Activated CD8-positive, alpha-beta memory T cell treated with anti-CD3 and anti-CD28 coated beads for 1 hour (primary cell): ENCODE data around the gene FUT3.
"Not testable (repeated sequence)": the region's sequence is repeated elsewhere in the genome, so short reads cannot be mapped to it uniquely, and the experiment has no call there.

ENCODE experiments used
- DNase-seq, 2 donors: peaks; one replicate each; pipeline ENCODE4 v3.0.0-alpha.2; 2020; ENCODE audit warnings: low read depth in 1 of 2; ENCODE audit errors: extremely low read depth in 1 of 2

The FUT3 gene

DNA sequence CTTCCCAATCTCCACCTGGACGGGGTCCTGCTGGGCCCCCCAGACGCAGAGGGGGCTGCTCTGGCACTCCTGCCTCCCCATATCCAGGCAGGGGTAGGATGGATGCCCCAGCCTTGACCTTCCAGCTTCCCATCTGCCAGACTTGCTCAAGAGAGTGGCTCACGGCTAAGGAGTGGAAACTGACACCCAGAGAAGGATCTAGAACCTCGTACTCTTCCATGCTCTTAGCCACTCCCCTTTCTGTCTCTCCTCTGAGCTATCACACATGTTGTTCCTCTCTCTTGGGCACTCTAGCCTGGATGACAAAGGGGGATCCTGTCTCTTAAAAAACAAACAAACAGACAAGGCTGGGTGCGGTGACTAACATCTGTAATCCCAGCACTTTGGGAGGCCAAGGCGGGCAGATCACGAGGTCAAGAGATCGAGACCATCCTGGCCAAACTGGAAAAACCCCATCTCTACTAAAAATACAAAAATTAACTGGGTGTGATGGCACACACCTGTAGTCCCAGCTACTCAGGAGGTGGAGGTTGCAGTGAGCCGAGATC lies 31.2 kb upstream of the FUT3 start:
- DNase-seq, result no peak

DNA sequence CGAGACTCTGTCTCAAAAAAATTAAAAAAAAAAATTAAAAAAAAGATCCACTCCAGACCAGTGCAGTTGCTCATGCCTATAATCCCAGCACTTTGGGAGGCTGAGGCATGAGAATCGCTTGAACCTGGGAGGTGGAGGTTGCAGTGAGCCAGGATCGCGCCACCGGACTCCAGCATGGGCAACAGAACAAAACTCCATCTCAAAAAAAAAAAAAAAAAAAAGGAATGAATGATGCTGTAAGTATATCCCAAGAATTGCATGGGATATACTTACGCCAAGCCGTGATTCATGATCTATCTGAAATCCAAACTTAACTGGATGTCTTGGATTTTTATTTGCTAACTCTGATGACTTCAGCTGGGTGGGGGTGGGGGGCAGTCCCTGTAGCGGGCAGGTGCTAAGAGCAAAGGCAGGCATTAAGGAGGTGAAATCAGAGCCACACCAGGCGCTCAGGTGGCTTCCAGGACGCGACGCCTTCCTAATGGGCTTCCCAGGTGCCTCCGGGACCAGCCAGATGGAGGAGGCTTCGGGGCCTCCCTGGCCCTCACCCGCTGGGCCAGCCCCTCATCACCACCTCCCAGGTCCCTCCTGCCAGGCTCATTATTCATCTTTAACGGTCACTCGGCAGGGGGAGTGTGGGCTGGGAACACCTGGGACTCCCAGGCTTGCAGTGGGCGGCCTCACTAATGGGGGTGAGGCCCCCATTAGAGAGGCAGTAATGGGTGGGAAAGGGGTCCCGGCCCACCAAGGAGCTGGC lies 30.5 kb upstream of the FUT3 start:
- DNase-seq, result no peak

DNA sequence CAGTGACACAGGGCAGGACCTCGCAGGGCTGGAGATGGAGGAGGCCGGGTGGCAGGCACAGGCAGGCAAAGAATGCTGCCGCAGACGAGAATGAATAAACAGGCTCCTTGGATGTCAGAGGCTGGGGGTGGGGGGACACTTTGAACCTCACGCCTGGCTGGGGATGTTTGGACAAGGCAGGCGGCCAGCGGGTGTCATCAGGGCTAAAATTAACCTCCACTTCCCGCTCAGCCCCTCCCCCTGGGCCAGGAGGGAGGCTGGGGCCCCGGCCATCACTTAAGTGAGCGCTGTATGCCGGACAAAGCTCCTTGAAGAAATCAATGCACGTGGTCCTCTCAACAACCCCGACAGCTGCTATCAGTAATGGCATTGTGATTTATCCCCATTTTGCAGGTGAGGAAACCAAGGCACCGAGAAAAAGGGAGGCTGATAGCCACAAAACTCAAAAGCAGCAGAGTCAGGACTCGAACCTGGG lies 29.4 kb upstream of the FUT3 start:
- DNase-seq, result no peak

DNA sequence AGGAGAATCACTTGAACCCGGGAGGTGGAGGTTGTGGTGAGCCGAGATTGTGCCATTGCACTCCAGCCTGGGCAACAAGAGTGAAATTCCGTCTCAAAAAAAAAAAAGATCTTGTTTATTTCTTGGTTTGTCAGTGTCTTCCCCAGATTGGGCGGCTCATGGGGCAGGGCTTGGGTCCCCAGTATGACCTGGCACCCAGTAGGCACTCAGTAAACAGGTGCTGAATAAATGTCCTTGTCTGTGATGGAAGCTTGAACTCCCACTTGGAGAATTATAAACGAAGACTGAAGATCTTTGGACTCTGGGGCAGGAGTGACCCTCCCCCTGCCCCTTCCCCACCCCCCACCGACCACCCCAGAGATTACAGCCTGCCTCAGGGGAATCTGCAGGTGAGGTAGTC lies 28.9 kb upstream of the FUT3 start:
- no peak for DNase-seq

DNA sequence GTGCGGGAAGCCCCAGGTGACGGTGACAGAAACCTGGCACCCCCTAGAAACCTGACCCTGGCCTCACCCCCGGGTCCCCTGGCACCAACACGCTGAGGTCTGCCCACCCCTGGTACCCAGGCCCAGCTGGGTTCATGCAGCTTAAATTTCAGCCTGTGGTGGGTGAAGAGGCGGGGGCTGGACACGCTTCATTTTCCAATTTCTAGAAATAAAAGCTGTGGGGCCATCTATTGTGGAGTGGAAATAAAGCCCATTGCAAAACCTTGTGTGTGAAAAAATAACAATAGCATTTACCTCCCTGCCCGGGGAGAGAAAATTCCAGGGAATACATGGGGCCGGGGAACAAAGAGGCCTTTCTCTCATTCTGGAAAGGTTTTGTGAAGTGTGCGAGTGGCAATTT lies 26.6 kb upstream of the FUT3 start:
- DNase-seq, result no peak

DNA sequence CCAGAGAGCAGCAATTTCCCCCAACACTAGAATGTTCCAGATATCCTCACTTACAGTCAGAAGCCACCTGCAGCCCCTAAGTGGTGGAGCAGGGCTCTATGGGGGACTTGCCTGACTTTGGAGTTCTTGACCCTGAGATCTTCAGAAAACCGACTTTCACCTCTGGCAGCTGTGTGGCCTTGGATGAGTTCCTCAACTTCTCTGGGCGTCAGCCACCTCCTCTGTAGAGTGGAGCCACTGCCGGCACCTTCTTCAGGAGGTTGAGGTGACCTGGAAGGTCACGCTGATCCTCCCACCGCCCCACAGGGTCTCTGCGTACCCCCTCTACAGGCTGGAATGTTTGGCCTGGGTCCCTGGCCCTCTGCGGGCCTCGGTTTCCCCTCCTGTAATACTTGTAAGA lies 26.2 kb upstream of the FUT3 start:
- DNase-seq, result no peak

DNA sequence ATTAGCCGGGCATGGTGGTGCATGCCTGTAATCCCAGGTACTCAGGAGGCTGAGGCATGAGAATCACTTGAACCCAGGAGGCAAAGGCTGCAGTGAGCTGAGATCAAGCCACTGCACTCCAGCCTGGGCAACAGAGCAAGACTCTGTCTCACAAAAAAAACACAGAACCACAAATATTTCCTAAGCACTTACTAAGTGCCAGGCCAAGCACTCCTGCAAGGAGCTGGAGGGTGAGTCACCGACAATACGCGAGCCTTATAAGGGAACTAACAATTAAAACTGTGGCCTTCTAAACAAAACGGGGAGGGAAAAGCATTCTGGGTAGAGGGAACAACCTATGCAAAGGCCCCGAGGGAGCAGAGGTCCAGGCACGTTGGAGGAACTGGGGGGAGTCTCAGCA lies 23.2 kb upstream of the FUT3 start:
- DNase-seq, result not testable (repeated sequence)

DNA sequence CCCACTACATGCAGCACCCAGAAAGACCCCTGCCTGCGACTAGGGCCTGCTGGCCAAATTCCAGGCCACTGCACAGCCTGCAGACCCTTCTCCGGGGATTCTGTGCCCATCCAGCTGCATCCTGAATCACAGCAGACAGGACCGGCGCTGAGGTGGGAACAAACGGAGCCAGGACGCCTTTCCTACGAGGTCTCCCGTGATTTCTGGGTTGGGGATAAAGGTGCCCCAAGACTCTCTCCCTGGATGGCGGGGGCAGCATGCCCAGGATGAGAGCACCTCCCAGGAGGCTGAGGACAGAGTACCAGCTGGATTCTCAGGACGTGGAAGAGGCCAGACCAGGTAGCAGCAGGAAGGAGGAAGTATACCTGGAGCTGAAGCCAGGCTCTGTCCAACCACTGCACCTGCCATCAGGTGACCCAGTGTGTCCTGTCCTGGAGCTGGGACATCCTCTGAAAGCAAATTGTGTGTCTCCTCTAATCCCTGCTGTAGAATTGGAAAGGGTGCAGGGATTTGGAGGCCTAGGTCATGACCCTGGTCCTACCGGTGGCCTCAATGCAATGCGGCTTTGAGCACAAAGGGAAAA lies 22.5 kb upstream of the FUT3 start:
- no peak for DNase-seq

DNA sequence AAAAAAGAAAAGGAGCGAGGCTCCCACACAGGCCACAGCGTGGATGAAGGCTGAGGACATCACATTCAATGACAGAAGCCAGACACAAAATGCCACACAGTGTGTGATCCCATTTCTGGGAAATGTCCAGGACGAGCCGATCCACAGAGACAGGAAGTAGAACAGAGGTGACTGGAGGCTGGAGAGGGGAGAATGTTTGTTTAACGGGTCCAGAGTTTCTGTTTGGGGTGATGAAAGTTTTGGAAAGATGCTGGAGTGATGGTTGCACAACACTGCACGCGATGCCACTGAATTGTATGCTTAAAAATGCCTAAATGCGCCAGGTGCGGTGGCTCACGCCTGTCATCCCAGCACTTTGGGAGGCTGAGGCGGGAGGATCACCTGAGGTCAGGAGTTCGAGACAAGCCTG lies 19.7 kb upstream of the FUT3 start:
- no peak for DNase-seq

DNA sequence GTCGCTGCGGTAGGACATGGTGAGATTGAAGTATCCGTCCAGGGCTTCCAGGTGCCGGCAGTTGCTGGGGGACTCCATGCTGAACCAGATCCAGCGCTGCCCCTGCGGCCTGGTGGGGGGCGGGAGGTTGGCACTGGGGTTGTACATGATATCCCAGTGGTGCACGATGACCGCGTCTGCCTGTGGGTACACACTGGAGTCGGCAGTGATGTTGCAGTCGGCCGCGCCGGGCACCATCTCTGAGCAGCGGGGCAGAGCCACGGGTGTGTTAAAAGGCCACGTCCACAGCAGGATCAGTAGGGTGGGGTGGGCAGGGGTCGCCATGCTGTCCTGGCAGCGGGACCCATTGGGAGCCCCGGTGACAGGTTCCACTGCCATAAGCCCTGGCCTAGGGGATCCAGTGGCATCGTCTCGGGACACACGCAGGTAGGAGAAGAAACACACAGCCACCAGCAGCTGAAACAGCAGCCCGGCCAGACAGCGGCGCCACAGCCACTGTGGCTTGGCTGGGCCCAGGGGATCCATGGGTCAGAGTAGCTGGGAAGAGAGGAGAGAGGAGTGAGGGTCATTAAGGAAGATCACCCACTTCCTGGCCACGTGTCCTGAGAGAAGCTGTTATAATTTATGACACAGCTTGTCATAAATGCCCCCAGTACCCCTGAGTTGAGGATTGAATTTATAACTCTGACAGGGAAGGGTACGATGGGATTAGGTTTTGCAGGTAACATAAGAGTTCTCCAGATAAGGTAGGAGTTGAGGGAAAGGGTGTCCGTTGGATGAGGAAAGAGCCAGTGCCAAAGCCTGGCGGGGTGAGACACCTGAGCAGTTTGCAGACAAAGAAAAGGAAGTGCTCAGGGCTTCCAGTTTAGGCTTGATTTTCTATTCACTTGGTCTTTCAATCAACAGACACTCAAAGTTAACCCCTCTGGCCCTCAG lies 16.2 kb upstream of the FUT3 start:
- no peak for DNase-seq

DNA sequence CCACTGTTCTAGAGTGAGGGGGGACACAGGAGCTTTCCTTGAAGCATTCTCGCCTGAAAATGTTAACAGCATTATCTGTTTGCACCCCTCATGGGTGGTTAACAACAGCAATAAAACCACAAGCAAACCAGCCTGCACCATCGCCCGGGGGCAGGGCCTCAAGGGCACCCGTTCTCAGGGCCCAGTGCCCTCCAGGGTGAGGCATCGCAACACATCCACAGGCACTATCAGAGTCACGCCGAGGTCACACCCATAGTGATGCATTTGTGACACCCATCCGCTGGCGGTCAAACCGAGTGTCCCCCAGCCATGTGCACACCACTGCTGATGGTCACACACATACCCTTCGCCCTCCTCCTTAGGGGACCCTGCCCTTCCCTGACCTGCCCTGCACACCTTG lies 14.5 kb upstream of the FUT3 start:
- no peak for DNase-seq

DNA sequence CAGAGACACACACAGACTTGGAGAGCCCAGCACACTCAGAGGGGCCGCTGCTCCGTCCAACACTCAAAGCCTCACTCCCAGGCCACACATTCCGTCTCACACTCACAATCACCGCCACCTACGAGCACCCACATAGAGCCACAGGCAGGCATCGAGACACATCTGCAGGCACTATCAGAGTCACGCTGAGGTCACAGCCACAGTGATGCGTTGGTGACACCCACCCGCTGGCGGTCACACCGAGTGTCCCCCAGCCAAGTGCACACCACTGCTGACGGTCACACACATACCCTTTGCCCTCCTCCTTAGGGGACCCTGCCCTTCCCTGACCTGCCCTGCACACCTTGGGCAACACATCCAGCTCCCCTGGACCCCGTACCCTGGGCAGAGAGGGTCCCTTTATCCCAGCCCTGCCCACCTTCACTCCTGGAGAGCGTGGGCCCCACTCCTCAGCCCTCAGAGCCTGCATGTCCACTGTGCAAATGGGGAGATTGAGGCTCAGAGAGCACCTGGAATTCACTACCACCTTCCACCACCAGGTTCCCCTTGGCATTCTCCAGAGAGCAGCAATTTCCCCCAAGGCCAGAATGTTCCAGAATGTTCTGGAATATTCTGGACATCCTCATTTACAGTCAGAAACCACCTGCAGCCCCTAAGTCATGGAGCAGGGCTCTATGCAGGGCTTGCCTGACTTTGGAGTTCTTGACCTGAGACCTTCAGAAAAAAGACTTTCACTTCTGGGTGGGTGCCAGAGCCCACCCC lies 13.7 kb upstream of the FUT3 start:
- DNase-seq, result no peak

DNA sequence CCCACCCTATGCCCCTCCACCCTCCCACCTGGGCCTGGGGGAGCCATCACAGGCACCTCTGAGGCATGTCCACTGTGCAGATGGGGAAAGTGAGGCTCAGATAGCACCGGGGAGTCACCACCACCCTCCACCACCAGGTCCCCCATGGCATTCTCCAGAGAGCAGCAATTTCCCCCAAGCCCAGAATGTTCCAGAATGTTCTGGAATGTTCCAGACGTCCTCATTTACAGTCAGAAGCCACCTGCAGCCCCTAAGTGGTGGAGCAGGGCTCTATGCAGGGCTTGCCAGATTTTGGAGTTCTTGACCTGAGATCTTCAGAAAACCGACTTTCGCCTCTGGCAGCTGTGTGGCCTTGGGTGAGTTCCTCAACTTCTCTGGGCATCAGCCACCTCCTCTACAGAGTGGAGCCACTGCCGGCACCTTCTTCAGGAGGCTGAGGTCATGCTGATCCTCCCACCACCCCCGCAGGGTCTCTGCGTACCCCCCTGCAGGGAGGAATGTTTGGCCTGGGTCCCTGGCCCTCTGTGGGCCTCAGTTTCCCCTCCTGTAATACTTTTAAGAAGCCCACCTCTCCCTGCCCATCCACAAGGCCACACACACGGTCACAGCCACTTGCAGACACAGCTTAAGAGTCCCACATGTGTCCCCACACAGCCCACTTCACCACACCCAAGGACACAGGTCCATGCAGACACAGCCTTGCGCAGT lies 12.9 kb upstream of the FUT3 start:
- no peak for DNase-seq

DNA sequence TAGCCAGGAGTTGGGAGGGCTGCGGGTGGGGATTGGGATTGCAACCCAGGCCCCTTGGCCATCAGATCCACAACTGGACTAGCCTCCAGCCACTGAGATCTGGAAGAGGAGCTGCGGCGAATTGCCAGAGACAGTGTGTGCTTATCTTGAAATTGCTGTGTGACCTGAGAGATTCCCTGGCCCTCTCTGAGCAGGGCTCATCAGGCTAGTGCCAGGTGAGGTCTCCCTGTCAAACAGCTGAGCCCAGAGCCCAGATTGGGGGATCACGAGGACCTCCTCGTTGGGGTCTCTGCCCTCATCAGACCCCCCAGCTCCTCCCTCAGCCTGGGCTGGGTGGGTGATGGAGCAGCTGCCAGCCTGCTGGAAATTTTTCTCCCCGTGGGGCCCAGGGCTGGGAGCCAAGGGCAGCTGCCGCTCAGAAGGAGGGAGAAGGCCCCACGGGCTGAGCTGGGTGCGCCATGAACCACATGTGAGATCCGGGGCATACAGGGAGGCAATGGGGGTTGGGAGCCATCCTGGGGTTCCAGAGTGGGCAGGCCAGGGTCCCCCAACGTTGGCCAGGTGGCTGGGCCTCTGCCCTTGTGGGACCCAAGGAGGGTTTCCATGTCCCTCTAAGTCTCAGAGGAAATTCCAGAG lies 11.9 kb upstream of the FUT3 start:
- DNase-seq, result no peak

DNA sequence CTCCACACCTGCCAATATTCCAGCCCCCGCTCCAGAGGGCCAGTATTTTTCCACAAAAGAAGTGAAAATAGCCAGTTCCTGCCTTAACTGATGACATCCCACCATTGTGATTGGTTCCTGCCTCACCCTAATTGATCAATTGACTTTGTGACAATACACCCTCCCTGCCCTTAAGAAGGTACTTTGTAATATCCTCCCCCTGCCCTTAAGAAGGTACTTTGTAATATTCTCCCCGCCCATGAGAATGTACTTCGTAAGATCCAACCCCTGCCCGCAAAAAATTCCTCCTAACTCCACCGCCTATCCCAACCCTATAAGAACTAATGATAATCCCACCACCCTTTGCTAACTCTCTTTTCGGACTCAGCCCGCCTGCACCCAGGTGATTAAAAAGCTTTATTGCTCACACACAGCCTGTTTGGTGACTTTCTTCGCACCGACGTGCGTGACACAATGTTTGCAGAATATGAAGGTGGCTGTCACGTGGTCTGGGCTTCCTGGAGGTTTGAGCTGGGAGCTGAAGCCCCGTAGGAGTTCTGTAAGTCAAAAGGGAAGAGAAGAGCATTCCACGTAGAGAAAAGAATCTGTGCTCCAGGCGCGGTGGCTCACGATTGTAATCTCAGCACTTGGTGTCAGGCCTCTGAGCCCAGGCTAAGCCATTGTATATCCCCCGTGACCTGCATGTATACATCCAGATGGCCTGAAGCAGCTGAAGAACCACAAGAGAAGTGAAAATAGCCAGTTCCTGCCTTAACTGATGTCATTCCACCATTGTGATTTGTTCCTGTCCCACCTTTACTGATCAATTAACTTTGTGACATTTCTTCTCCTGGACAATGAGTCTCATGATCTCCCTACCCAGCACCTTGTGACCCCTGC lies 6.2 kb upstream of the FUT3 start:
- no peak for DNase-seq

DNA sequence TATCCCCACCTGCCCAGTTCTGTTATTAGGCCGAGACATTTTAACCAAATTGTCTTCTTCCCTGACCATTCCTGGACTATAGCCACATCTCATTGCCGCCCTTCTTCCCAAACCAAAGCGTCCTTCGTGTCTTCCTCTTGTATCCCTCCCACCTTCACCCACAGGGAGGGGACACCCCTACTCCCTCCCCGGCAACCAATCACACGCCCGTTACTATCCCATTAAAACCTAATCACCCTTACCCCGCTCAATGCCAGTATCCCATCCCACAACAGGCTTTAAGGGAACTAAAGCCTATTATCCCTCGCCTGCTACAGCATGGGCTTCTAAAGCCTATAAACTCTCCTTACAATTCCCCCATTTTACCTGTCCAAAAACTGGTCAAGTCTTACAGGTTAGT lies 3.9 kb upstream of the FUT3 start:
- not testable (repeated sequence) for DNase-seq

DNA sequence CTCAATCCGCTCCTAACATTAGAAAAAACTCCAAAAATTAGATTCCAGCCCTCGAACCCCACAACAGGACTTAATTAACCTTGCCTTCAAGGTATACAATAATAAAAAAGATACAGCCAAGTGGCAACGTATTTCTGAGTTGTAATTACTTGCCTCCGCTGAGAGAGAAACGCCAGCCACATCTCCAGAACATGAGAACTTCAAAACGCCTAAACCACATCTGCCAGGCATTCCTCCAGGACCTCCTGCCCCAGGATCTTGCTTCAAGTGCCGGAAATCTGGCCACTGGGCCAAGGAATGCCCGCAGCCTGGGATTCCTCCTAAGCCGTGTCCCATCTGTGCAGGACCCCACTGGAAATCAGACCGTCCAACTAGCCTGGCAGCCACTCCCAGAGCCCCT lies 2.9 kb upstream of the FUT3 start:
- not testable (repeated sequence) for DNase-seq

DNA sequence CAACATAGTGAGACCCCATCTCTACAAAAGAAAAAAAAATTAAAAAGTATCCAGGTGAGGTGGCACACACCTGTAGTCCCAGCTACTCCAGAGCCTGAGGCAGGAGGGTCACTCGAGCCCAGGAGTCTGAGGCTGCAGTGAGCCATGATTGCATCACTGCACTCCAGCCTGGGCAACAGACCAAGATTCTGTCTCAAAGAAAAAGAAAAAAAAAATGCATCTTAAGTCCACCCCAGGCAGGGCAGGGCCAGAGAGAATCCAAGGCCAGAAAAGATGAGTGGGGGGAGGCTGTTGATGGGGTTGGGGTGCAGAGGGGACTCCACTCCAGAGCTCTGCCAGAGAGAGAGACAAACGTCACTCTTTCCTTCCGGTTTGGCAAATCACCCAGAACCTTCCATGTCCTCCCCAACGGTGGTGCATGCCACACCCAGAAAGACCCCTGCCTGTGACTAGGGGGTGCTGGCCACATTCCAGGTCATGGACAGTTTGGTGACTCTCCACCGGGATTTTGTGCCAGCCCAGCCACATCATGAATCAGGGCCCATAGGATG lies 431 bp downstream of the FUT3 start:
- no peak for DNase-seq
